ENCODE data around the gene NDE1.
"Not testable (repeated sequence)": the region's sequence is repeated elsewhere in the genome, so short reads cannot be mapped to it uniquely, and the experiment has no call there.

NDE1 gene

GRCh38 chr16:15653227-15653626 lies 3.2 kb downstream of the NDE1 start:
- Histone ChIP-seq H3K23ac (ENCODE audit: low read depth, low read length, poor library complexity) (no peak overlapping the region), H3K36me3 (replicated peaks in 1 of 2; ENCODE audit: control insufficient read depth in 2 of 2, insufficient read depth in 2 of 2, low read length in 2 of 2) (peaks cover 3 to 14% of the 10 kb centered on the region in 2 donors), H3K9ac (ENCODE audit: low read depth, low read length, poor library complexity) (no peak overlapping the region), H3K4me2 (ENCODE audit: insufficient read depth, low read length, poor library complexity, severe bottlenecking) (no peak overlapping the region), H3K27ac (replicated peaks; ENCODE audit: low read length) (no peak overlapping the region), H3K18ac (ENCODE audit: low read length) (no peak overlapping the region), H3K27me3 (ENCODE audit: control insufficient read depth in 3 of 3, insufficient read depth in 3 of 3, low read depth in 1 of 3, low read length in 3 of 3) (no peaks in the 10 kb centered on the region), H2BK120ac (ENCODE audit: low read depth, low read length) (no peak overlapping the region), H3K4ac (ENCODE audit: low read length) (no peak overlapping the region), H4K91ac (ENCODE audit: low read depth, low read length, poor library complexity) (no peak overlapping the region), H4K8ac (ENCODE audit: low read depth, low read length) (no peak overlapping the region), H2BK15ac (ENCODE audit: low read length) (no peak overlapping the region), H2AK5ac (ENCODE audit: low read depth, low read length) (no peak overlapping the region), H2AFZ (ENCODE audit: low read length) (no peak overlapping the region), H2BK12ac (ENCODE audit: low read length) (no peak overlapping the region), H3K9me3 (replicated peaks in 1 of 2; ENCODE audit: control insufficient read depth in 2 of 2, insufficient read depth in 1 of 2, low read depth in 1 of 2, low read length in 2 of 2) (no peaks in the 10 kb centered on the region), H3K4me3 (ENCODE audit: low read length in 2 of 2) (no peak overlapping the region), H2BK5ac (ENCODE audit: low read length) (no peak overlapping the region), H3K14ac (ENCODE audit: low read length) (no peak overlapping the region), H3K79me1 (ENCODE audit: low read depth, low read length) (peaks cover 6% of the 10 kb centered on the region), H3K4me1 (ENCODE audit: control insufficient read depth in 2 of 2, insufficient read depth in 1 of 2, low read depth in 1 of 2, low read length in 2 of 2) (peaks cover 3 to 4% of the 10 kb centered on the region in 2 donors)
- 100% methylated on average over 1 of the region's 4 CpGs; no CpG with 5 or more reads in 1 of the 2 donors for WGBS, 2 donors (ENCODE audit: extremely low coverage in 2 of 2, insufficient read length in 2 of 2, insufficient replicate concordance in 1 of 2)
- DNase-seq (ENCODE audit: low spot score) = no peak

DNA sequence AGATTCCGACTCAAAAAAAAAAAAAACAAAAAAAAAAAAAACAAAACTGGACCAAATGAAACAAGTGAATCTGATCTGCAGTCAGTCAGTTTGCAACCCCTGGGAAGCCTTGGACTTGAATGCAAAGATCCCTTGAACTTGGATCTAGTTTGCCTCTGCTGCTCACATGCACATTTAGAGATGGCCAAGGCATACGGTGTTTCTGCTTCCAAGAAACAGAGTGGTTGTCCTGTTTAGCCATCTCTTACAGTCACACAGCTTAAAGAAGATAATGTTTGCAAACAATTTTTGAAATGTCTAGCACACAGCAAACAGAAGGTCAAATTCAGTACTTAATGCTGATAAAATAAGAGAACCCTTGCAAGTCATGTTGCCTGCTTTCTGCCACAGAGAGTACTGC lies 4.5 kb downstream of the NDE1 start:
- Histone ChIP-seq H2BK12ac (ENCODE audit: low read length) (no peak overlapping the region), H3K27ac (replicated peaks; ENCODE audit: low read length) (no peak overlapping the region), H3K27me3 (ENCODE audit: control insufficient read depth in 3 of 3, insufficient read depth in 3 of 3, low read depth in 1 of 3, low read length in 3 of 3) (no peaks in the 10 kb centered on the region), H3K9ac (ENCODE audit: low read depth, low read length, poor library complexity) (no peak overlapping the region), H2AFZ (ENCODE audit: low read length) (no peak overlapping the region), H3K79me1 (ENCODE audit: low read depth, low read length) (peaks cover 6% of the 10 kb centered on the region), H2AK5ac (ENCODE audit: low read depth, low read length) (no peak overlapping the region), H3K9me3 (replicated peaks in 1 of 2; ENCODE audit: control insufficient read depth in 2 of 2, insufficient read depth in 1 of 2, low read depth in 1 of 2, low read length in 2 of 2) (no peaks in the 10 kb centered on the region), H3K23ac (ENCODE audit: low read depth, low read length, poor library complexity) (no peak overlapping the region), H3K4ac (ENCODE audit: low read length) (no peak overlapping the region), H4K8ac (ENCODE audit: low read depth, low read length) (no peak overlapping the region), H2BK120ac (ENCODE audit: low read depth, low read length) (no peak overlapping the region), H3K4me3 (ENCODE audit: low read length in 2 of 2) (no peak overlapping the region), H3K4me2 (ENCODE audit: insufficient read depth, low read length, poor library complexity, severe bottlenecking) (no peak overlapping the region), H4K91ac (ENCODE audit: low read depth, low read length, poor library complexity) (no peak overlapping the region), H2BK5ac (ENCODE audit: low read length) (no peak overlapping the region), H3K36me3 (replicated peaks in 1 of 2; ENCODE audit: control insufficient read depth in 2 of 2, insufficient read depth in 2 of 2, low read length in 2 of 2) (peaks cover 3 to 17% of the 10 kb centered on the region in 2 donors), H3K18ac (ENCODE audit: low read length) (no peak overlapping the region), H3K14ac (ENCODE audit: low read length) (no peak overlapping the region), H2BK15ac (ENCODE audit: low read length) (no peak overlapping the region), H3K4me1 (ENCODE audit: control insufficient read depth in 2 of 2, insufficient read depth in 1 of 2, low read depth in 1 of 2, low read length in 2 of 2) (peaks cover 1 to 2% of the 10 kb centered on the region in 2 donors)
- DNase-seq (ENCODE audit: low spot score) = no peak
- WGBS, 2 donors (ENCODE audit: extremely low coverage in 2 of 2, insufficient read length in 2 of 2, insufficient replicate concordance in 1 of 2) = no CpG with 5 or more reads among the region's 2 CpGs

- H4K8ac ChIP-seq (ENCODE audit: low read depth, low read length); H3K9me3 ChIP-seq (replicated peaks in 1 of 2; ENCODE audit: control insufficient read depth in 2 of 2, insufficient read depth in 1 of 2, low read depth in 1 of 2, low read length in 2 of 2); H3K18ac ChIP-seq (ENCODE audit: low read length); H3K4ac ChIP-seq (ENCODE audit: low read length); H2BK5ac ChIP-seq (ENCODE audit: low read length); H2BK15ac ChIP-seq (ENCODE audit: low read length); H3K79me1 ChIP-seq (ENCODE audit: low read depth, low read length); H2BK12ac ChIP-seq (ENCODE audit: low read length); H3K27me3 ChIP-seq (ENCODE audit: control insufficient read depth in 3 of 3, insufficient read depth in 3 of 3, low read depth in 1 of 3, low read length in 3 of 3); H3K14ac ChIP-seq (ENCODE audit: low read length); H3K4me2 ChIP-seq (ENCODE audit: insufficient read depth, low read length, poor library complexity, severe bottlenecking); H2AK5ac ChIP-seq (ENCODE audit: low read depth, low read length); H3K23ac ChIP-seq (ENCODE audit: low read depth, low read length, poor library complexity); DNase-seq (ENCODE audit: low spot score); H3K4me3 ChIP-seq (ENCODE audit: low read length in 2 of 2); H2AFZ ChIP-seq (ENCODE audit: low read length); H3K9ac ChIP-seq (ENCODE audit: low read depth, low read length, poor library complexity); H2BK120ac ChIP-seq (ENCODE audit: low read depth, low read length); H4K91ac ChIP-seq (ENCODE audit: low read depth, low read length, poor library complexity); H3K27ac ChIP-seq (replicated peaks; ENCODE audit: low read length); H3K4me1 ChIP-seq (ENCODE audit: control insufficient read depth in 2 of 2, insufficient read depth in 1 of 2, low read depth in 1 of 2, low read length in 2 of 2): not testable (repeated sequence)
- H3K36me3 ChIP-seq (replicated peaks in 1 of 2; ENCODE audit: control insufficient read depth in 2 of 2, insufficient read depth in 2 of 2, low read length in 2 of 2) = peaks cover 3 to 17% of the 10 kb centered on the region in 2 donors
- WGBS, 2 donors (ENCODE audit: extremely low coverage in 2 of 2, insufficient read length in 2 of 2, insufficient replicate concordance in 1 of 2) = no CpG with 5 or more reads among the region's 6 CpGs
Measured at GRCh38 chr16:15655561-15655960, 5.5 kb downstream of the NDE1 start.

DNA sequence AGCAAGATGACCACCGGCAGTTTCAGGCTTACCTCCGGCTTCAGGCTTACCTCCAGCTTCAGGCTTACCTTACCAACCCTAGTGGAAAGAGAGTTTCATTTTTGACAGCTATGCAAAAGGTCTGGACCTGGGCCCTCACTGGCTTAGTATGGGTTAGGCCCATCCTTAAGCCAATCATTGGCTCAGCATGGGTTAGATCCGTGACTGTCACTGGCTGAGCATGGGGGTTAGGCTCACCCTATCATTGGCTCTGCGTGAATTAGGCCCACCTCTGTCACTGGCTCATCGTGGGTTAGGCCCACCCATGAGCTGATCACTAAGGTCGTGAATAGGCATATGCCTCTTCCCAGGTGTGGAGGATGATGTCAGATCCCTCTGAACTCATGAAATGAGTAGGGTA lies 8.1 kb downstream of the NDE1 start:
- H3K4me2 ChIP-seq (ENCODE audit: insufficient read depth, low read length, poor library complexity, severe bottlenecking) = no peak overlapping the region
- no peak overlapping the region for H2BK12ac ChIP-seq (ENCODE audit: low read length)
- no peak overlapping the region for H3K23ac ChIP-seq (ENCODE audit: low read depth, low read length, poor library complexity)
- no peak overlapping the region for H3K4me3 ChIP-seq (ENCODE audit: low read length in 2 of 2)
- no peak overlapping the region for H3K27ac ChIP-seq (replicated peaks; ENCODE audit: low read length)
- peaks cover 0 to 12% of the 10 kb centered on the region in 2 donors for H3K36me3 ChIP-seq (replicated peaks in 1 of 2; ENCODE audit: control insufficient read depth in 2 of 2, insufficient read depth in 2 of 2, low read length in 2 of 2)
- H3K9ac ChIP-seq (ENCODE audit: low read depth, low read length, poor library complexity) = no peak overlapping the region
- H2AFZ ChIP-seq (ENCODE audit: low read length) = no peak overlapping the region
- peaks cover 3% of the 10 kb centered on the region for H3K79me1 ChIP-seq (ENCODE audit: low read depth, low read length)
- H3K4me1 ChIP-seq (ENCODE audit: control insufficient read depth in 2 of 2, insufficient read depth in 1 of 2, low read depth in 1 of 2, low read length in 2 of 2) = no peaks in the 10 kb centered on the region
- H2AK5ac ChIP-seq (ENCODE audit: low read depth, low read length) = no peak overlapping the region
- no peak overlapping the region for H3K4ac ChIP-seq (ENCODE audit: low read length)
- H3K14ac ChIP-seq (ENCODE audit: low read length) = no peak overlapping the region
- H3K18ac ChIP-seq (ENCODE audit: low read length) = no peak overlapping the region
- H2BK120ac ChIP-seq (ENCODE audit: low read depth, low read length) = no peak overlapping the region
- DNase-seq (ENCODE audit: low spot score) = no peak
- no CpG with 5 or more reads among the region's 6 CpGs for WGBS, 2 donors (ENCODE audit: extremely low coverage in 2 of 2, insufficient read length in 2 of 2, insufficient replicate concordance in 1 of 2)
- no peak overlapping the region for H4K91ac ChIP-seq (ENCODE audit: low read depth, low read length, poor library complexity)
- no peak overlapping the region for H4K8ac ChIP-seq (ENCODE audit: low read depth, low read length)
- no peaks in the 10 kb centered on the region for H3K9me3 ChIP-seq (replicated peaks in 1 of 2; ENCODE audit: control insufficient read depth in 2 of 2, insufficient read depth in 1 of 2, low read depth in 1 of 2, low read length in 2 of 2)
- H3K27me3 ChIP-seq (ENCODE audit: control insufficient read depth in 3 of 3, insufficient read depth in 3 of 3, low read depth in 1 of 3, low read length in 3 of 3) = no peaks in the 10 kb centered on the region
- H2BK15ac ChIP-seq (ENCODE audit: low read length) = no peak overlapping the region
- no peak overlapping the region for H2BK5ac ChIP-seq (ENCODE audit: low read length)

Data from neuronal stem cell (in vitro differentiated cells).